Body of pancreas (tissue), 4 donors: ENCODE data around the gene HERC5.

Experiments
- CTCF ChIP-seq, 7 experiments: fragments of 450-650 bp in 4 of 7; fragments of 200-600 bp in 3 of 7; sonication (generic) in 3 of 7; IDR thresholded peaks; one replicate each; pipeline ENCODE4 v1.5.1; 2016 to 2019; ENCODE audit warnings: antibody characterized with exemption in 7 of 7
- POLR2A ChIP-seq, 3 donors: fragments of 450-650 bp; IDR thresholded peaks; one replicate each; pipeline ENCODE4 v1.6.1; 2016; ENCODE audit warnings: antibody characterized with exemption in 3 of 3, mild to moderate bottlenecking in 2 of 3

GRCh38 chr4:88446124-88446523, 10.8 kb upstream of the HERC5 start:
- no peak for TF ChIP-seq CTCF (IDR thresholded peaks at IDR 0.05)
- TF ChIP-seq POLR2A (IDR thresholded peaks at IDR 0.05) = no peak
